Cardiac septum (tissue), 1 donor: ENCODE data around the gene MERTK. TPM values are rescaled to one million over a fixed set of nuclear protein-coding genes. Genes with fewer than 3 reads are reported as not detected.
"Not testable (repeated sequence)": the region's sequence is repeated elsewhere in the genome, so short reads cannot be mapped to it uniquely, and the experiment has no call there.

Experiments used
- DNase-seq: peaks from one replicate; pipeline ENCODE4 v3.0.0-alpha.2; 2020; ENCODE audit warnings: low spot score
- intact Hi-C: fragments of 100-400 bp; cut with DNase I; formaldehyde crosslinking; loops from one replicate; pipeline ENCODE4 v1.14.0; 2022
- total RNA-seq: library from RNA; stranded (reverse); fragmentation: NEBNext Ultra II Directional; extraction: Animal tissue kit (Norgen Biotek cat#: 25700); gene quantifications from one replicate; pipeline ENCODE4 v1.2.1, GENCODE V29; 2021
- donor health status: DM: no; HTN: no; CAD: no.

The MERTK gene
- total RNA-seq, 1 donor from 2014 or later = 5.8 TPM

DNA sequence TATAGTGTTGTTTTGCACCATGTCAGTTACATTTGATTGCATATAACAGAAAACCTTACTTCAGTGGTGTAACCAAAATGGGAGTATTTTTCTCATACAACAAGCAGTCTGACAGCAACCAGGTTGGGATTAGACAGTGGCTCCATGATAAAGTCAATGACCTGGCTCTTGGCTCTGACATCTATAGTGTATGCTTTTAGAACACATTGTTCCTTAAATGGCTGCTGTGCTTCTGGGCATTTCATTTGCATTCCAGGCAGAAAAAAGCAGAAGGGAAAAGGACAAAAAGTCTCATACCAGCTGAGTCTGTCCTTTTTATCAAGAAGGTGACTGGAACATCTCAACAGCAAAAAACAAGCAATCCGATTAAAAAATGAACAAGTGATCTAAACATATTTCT is 10.2 kb downstream of the MERTK start:
- DNase-seq = no peak
- intact Hi-C loops = no loop called here

DNA sequence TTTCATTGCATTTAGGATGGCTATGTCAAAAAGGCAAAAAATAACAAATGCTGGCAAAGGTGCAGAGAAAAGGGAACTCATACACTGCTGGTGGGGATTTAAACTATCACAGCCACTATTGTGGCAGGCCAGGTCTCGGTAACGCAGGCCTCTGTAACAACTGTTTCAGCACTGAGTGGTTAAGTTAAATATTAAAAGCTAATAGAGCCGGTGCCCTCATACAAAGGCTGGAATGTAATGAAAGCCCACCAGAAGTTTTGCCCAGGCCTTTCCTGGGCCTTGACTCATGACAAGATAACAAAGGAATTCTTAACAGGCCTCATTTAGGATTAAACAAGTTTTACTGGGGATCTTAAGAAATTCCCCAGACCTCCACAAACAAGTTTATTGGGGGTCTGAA is 10.7 kb downstream of the MERTK start:
- DNase-seq = no peak
- intact Hi-C loops = no loop called here

DNA sequence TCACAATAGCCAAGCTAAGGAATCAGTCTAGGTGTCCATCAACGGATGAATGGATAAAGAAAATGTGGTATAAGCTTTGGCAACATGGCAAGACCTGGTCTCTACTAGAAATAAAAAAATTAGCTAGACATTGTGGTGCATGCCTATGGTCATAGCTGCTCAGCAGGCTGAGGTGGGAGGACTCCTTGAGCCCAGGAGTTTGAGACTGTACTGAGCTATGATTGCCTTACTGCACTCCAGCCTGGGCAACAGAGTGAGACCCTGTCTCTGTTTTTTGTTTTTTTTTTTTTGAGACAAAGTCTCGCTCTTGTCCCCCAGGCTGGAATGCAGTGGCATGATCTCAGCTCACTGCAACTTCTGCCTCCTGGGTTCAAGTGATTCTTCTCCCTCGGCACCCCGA is 11.6 kb downstream of the MERTK start:
- DNase-seq, intact Hi-C loops: not testable (repeated sequence)

DNA sequence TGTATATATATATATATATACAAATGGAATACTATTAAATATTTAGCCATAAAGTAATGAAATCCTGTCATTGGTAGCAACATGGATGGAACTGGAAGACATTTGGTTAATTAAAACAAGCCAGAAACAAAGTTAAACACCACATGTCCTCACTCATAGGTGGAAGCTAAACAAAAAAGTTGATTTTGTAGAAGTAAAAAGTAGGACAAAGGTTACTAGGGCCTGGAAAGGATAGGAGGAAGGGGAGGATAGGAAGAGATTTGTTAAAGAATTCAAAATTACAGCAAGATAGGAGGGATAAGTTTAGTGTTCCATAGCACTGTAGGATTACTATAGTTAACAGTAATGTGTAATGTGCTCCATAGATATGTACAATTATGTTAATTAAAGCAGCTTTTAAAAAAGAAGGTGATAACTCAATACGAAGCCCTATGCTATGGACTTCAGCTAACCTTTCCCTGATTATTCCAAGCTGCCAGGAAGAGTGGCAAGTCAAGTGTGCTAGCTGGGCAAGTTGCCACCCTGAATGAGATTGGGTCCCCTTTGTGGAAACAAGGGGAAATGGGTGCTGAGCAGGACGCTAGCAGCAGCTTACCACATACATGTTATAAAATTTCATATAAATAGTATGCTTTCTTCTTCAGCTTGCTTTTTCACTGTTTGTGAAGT is 12.3 kb downstream of the MERTK start:
- DNase-seq = no peak
- intact Hi-C loops = no loop called here

DNA sequence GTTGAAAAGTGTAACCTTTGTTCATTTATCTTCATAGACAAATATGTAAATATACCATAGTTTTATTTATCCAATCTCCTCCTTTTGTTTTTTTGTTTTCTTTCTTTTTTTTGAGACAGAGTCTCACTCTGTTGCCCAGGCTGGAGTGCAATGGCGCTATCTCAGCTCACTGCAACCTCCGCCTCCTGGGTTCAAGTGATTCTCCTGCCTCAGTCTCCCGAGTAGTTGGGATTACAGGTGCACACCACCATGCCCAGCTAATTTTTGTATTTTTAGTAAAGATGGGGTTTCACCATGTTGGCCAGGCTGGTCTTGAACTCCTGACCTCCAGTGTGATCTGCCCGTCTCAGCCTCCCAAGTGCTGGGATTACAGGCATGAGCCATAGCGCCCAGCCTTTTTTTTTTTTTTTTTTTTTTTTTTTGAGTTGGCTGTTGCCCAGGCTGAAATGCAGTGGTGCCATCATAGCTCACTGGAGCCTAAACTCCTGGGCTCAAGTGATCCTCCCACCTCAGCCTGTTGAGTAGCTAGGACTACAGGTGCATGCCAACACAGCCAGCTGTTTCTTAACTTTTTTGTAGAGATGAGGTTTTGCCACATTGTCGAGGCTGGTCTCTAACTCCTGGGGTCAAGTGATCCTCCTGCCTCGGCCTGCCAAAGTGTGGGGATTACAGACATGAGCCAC is 13.0 kb downstream of the MERTK start:
- DNase-seq, intact Hi-C loops: not testable (repeated sequence)

DNA sequence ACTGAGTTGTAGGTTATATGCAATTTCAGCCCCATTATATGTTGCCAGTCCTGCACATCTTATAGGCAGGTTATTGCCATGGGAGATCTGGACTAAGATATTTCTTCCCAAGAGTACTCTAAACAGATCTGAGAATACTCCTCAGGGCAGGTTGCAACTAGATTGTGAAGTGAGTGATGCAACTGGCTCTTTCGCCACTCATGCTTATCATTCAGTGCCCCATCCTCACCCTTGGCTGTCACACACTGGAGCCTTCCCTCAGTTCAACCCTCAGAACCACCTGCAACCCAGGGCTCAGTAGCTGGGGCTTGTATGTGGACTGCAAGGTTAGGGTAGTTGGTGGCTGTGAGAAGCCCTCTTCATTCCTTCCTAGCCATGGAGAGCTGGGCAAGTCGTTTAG is 14.1 kb downstream of the MERTK start:
- DNase-seq = no peak
- intact Hi-C loops = no loop called here

DNA sequence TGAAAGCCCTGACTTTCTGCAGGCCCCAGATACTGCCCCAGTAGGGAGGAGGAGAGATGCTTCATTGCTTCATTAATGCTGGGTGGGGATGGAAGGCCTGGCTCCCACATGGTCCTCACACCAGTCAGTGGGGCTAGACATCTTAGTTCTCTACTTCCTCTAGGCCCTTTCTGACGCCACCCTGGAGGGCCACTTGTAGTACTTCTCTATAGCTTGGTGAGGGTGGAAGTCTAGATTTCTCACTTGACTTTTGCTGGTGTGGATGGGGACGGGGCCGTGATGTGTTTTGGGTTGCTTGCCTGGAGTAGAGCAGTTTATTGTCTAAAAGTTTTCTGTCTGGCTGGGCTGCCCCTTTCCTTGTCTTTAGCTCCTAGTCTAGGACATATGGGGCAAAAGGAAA is 18.7 kb downstream of the MERTK start:
- DNase-seq = no peak
- intact Hi-C loops = no loop called here

DNA sequence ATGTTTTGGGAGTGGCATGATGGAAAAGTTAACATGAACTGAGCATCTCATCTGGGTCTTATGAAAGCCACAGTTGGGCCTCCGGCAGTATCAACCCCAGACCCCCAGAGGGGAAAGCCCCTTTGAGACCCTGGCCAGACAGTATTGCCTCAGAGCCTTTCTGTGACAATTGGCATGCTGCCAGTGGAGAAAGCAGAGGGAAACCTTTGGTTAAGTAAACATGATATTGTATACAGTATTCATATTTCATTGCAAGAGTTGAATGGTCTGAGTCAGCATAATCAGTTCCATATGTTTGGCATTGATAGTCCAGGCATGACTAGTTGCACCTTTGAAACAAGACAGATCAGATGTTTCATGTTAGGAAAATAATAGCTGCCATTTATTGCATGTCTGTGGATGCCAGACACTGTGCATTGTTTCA is 20.0 kb downstream of the MERTK start:
- no peak for DNase-seq
- intact Hi-C loops = no loop called here

DNA sequence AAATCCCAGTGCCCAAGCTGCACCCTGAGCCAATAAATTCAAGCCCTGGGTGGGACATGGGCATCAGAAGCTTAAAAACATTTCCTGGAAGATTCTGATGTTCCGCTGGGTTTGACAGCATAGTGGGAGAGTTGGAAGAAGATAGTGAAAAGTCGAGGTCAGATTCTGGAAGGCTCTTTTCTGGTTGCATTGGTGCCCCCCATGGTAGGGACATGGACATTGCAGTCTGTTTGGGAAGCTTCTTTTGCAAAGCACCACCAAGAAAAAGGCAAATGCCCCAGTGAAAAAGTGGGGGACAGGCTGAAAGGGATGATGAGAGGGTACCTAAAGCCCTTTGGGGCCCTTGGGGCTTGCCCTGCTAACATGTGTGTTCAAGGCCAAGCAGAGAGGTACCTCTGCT is 21.0 kb downstream of the MERTK start:
- intact Hi-C loops = no loop called here
- no peak for DNase-seq

DNA sequence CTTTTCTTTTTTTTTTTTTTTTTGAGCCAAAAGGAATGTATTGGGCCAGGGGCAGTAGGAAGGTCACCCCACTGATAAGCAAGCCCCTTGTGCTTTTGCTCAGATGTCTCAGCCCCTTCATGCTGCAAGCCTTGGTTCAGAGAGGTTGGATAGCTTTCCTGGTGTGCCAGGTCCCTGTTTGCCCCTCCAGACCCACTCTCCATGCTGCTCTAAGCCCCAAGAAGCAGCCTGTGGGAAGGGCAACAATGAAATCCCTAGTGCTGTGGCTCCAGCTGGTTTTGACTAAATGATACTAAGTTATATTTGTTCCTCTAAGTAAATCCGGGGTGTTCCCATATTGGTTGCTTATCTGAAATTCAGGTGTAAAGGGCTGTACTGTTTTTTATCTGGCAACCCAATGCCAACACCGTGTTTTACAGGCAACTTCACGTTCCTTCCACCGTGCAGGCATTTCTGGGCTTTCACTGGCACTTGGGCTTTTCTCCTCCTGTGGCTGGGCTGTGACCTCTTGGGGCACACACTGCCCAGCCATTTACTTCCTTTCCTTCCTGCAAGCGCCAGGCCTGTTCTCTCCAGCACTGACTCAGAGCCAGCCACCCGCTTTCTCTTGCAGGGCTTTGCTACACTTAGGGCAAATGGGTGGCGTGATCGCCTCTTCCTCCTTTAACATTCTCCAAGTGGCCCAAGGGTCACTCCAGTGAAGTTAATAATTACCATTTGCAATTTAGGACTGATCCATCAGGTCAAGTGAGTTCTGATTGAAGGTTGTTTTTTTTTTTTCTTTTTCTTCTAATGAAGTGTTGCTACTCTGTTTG is 21.6 kb downstream of the MERTK start:
- intact Hi-C loops = no loop called here
- DNase-seq = no peak

DNA sequence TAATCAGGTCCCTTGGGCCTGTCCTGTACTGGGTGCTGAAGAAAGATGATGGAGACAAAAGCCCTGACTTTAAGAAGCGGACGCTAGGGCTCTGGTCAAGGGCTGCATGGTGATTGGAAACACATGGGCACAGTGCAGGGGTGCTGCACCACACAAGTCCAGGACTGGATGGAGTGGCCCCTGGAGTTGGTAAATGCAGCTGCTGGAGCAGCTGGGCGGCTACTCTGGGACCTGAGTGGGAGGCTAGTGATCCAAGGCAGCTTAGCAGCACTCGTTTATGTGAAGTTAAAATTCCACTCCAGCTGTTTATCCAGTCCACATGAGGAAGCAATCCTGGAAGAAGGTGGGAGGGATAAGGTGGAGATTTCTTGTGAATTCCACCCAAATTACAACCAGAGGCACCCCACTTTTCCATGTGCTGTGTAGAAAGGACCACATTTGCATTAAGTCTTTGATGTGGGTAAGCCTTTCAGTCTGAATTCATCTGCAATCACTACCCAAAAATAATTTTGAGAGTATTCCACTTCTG is 24.9 kb downstream of the MERTK start:
- intact Hi-C loops = no loop called here
- DNase-seq = no peak

DNA sequence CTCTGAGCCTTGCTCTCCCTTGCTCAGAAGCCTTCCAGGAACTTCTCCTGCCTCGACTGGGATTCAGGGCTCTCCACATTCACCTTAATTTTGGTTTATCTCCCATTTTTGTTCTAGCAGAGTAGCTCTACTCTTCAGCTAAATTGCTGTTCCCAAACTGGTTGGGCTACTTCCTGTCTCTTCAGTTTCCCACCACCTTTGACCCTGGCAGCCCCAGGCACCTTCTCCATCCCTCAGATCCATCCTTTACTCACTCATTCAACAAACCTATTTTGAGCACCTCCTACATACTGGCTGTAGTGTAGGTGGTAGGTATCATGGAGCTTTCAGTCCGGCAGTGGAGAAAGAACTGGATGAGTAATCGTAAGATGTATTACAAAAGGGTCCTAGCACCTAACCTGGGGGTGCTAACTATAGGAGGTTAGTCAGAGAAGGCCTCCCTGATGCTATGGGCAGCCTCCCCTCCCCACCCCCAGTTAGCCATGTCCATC is 26.3 kb downstream of the MERTK start:
- intact Hi-C loops = no loop called here
- no peak for DNase-seq

DNA sequence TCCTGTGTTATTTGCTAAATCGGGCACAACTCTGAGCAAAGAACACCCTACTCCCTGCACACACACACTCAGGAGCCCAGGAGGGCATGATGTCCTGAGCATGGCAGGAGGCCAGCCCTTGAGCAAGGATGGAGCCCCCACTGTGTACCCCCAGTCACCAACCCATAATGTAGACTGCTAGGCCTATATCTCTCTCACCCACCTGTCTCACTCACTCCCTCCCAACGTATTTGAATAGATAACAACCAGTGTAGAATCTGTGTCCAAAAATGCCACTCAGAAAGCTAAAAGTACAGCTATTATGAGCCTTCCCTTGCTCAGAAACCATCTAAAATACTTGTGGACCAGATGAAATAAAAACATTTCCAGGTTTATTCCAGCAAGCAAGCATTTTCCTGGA is 29.3 kb downstream of the MERTK start:
- DNase-seq = no peak
- intact Hi-C loops = no loop called here

DNA sequence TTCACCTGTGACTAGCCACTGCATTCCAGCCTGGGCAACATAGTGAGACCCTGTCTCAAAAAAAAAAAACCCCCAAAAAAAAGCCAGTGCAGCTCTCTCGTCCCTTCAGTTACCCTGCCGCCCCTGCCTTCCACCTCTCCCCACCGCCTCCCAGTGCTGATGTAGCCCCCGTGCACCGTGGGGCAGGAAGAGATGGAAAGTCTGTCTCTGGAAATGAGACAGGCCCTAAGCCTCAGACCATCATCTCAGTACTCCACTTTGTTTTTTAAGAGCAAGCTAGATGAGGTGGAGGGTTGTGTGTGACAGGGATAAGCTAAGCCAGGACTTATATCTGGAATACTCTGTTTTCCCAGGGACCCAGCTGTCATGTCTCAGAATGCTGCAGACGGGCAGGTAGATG is 32.0 kb downstream of the MERTK start:
- intact Hi-C loops = no loop called here

DNA sequence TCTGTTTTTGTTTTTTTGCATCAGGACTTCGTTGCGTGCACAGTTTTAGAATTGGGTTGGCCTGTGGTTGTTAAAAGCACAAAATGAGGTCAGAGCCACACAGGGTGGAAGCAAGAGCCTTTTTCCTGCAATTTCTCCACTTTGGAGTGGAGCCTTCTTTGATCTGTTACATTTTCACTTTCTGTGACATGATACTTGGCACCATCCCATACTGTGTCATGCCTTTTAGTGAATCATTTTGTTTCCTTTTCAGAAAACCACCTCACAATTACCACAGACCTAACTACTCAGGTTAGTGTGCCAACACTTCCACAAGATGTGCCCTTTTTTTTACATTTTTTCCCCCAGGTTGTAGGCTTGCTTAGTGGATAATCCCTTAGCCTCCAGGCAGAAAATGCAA is 32.5 kb downstream of the MERTK start:
- DNase-seq = no peak
- intact Hi-C loops = no loop called here

More for the DNA sequence above, 32.0 kb downstream of the MERTK start:
- no peak for DNase-seq

DNA sequence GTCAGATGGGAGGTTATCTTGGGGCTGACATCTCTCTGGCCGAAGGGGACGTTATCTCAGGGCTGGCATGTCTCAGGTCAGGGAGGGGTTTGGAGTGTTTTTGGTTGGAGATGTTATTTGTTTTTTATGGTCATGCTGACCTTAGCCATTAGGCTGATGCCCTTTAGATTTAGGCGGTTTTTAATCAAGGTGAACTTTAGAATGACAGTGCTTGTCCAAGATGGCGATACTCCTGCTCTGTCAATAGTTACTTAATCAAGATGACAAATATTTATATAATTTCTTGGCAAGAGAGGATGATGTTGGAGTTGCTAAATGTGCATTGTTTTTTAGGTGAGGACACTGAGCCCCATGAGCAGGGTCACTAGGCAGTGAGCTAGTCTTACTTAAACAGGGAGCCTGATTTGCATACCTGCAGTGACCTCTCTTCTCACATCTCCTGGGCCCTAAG is 34.5 kb downstream of the MERTK start:
- DNase-seq = no peak
- intact Hi-C loops = no loop called here

DNA sequence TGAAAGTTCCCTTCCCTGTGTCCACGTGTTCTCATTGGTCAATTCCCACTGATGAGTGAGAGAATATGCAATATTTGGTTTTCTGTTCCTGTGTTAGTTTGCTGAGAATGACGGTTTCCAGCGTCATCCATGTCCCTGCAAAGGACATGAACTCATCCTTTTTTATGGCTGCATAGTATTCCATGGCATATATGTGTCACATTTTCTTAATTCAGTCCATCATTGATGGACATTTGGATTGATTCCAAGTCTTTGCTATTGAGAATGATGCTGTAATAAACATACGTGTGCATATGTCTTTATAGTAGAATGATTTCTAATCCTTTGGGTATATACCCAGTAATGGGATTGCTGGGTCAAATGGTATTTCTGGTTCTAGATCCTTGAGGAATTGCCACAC is 35.5 kb downstream of the MERTK start:
- intact Hi-C loops, DNase-seq: not testable (repeated sequence)

DNA sequence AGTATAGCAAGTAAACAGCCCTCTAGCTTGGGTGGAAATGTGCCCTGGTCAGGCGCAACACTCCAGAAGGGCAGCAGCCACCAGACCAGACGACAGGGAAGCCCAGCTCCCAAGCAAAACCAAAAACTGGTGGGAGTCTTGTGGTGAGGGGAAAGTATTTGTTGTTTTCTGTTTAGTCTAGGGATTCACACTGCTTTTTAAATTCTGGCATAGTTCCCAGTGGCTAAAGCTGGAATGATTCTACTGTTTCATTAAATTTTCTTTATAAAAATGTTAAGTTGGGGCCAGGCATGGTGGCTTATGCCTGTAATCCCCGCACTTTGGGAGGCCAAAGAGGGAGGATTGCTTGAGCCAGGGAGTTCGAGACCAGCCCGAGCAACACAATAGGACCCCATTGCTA is 38.5 kb downstream of the MERTK start:
- intact Hi-C loops = no loop called here
- no peak for DNase-seq

DNA sequence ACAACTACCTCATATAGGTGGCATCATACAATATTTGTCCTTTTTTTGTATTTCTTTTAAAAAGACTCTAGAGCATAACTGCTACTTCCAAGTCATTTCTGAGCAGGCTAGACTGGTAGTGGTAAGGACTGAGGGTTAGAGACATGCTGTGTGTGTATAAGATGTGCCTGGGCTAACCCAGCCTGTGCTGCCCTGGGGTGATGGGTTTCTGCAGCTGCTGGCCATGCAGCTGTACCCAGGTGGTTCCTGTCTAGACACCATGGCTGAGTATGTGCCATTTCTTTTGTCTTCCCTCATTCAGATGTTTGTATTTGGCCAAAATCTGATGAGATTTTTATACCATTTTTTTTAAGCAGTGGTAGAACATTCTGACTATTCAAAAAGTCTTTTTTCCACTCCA is 40.0 kb downstream of the MERTK start:
- no peak for DNase-seq
- intact Hi-C loops = no loop called here
